ENCODE results near the gene DDIT3.

GRCh38 chr12:57531836-57532235 lies 11.5 kb upstream of the DDIT3 start:
- TF ChIP-seq EZH2 (IDR thresholded peaks at IDR 0.05; ENCODE audit: insufficient read depth, low read length) = no peak
- no peak for TF ChIP-seq CTCF (IDR thresholded peaks at IDR 0.05; ENCODE audit: insufficient read depth, low read depth, low read length)

All from astrocyte (in vitro differentiated cells and primary cell).